Calu3 (cell line): ENCODE measurements around the gene MUL1. TPM values are rescaled to one million over a fixed set of nuclear protein-coding genes. Genes with fewer than 3 reads are reported as not detected.
A peak's percentile ranks its signal among the peaks of the same experiment; 100 is the strongest.

ENCODE experiments used
- BruUV-seq: library from RNA; stranded (reverse); fragments of 400-500 nt; replicated peaks from 2 replicates; lab custom pipeline; 2021; lab: Mats Ljungman, UMichigan
- CTCF ChIA-PET: fragments of 300-600 bp; sonication (Branson Sonifier 250); formaldehyde crosslinking; loops from one replicate; lab custom pipeline; 2022; ENCODE audit warnings: antibody characterized with exemption; lab: Charles Lee
- DNase-seq: peaks from one replicate; pipeline ENCODE4 v3.0.0; 2022
- H3K27ac Mint-ChIP-seq: one replicate; pipeline ENCODE4 v1.8.0; 2022; ENCODE audit warnings: mixed read lengths; ENCODE audit not compliant: unreplicated experiment
- H3K27me3 Mint-ChIP-seq: one replicate; pipeline ENCODE4 v1.8.0; 2022; ENCODE audit warnings: mixed read lengths; ENCODE audit not compliant: unreplicated experiment
- H3K36me3 Mint-ChIP-seq: one replicate; pipeline ENCODE4 v1.8.0; 2022; ENCODE audit warnings: mild to moderate bottlenecking, moderate library complexity, mixed read lengths; ENCODE audit not compliant: insufficient read depth, unreplicated experiment
- H3K4me1 Mint-ChIP-seq: one replicate; pipeline ENCODE4 v1.8.0; 2022; ENCODE audit warnings: mild to moderate bottlenecking, low read depth, mixed read lengths; ENCODE audit not compliant: unreplicated experiment
- H3K4me3 Mint-ChIP-seq: one replicate; pipeline ENCODE4 v1.8.0; 2022; ENCODE audit warnings: mild to moderate bottlenecking, low read depth, moderate library complexity, mixed read lengths; ENCODE audit not compliant: unreplicated experiment
- H3K9me3 Mint-ChIP-seq: one replicate; pipeline ENCODE4 v1.8.0; 2022; ENCODE audit warnings: low read depth, mixed read lengths; ENCODE audit not compliant: unreplicated experiment
- intact Hi-C: fragments of 100-400 bp; cut with micrococcal nuclease; formaldehyde crosslinking; loops from one replicate; pipeline ENCODE4 v1.10.0; 2022; ENCODE audit not compliant: unreplicated experiment
- total RNA-seq: library from RNA; stranded (reverse); gene quantifications from 2 replicates; pipeline ENCODE4 v1.2.3, GENCODE V29; 2022
- TF ChIP-seq, protein P1 (sequence below): fragments of 200-600 bp; IDR thresholded peaks from one replicate; pipeline ENCODE4 v1.8.0; 2022; ENCODE audit warnings: antibody characterized with exemption; ENCODE audit not compliant: unreplicated experiment

The MUL1 gene
- total RNA-seq, 1 experiment from 2014 or later: 21.9 TPM

DNA sequence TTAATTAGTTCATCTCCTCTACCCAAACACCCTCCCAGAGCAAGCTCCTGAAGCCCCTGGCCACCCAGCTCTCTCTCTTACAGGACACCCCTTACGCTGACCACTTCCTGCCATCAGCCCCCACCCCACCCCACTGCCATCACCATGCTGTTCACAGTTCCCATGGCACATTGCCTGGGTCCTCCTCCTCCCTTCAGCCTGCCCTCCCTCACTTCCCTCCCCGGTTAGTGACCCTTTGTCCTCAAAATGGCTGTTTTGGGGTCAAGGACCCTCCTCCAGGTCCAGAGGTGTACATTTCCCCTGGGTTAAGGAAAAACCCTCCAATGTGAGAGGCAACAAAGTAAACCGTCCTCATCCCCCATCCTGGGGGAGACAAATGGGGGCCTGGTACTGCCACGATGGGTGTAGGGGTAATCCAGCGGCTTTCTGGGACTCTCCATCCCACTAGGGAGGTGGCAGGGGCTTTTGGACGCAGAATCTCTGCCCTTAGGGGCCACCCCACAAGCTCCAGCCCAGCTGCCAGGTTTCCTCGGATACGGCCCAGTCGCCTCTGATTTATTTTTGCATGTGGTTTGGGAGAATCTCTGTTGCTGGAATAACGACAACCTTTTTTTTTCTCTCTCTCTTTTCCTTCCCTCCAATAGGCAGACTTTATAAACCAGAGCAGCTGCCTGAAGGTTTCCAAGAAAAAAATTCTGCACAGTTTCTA lies 30.4 kb downstream of the MUL1 start:
- Mint-ChIP-seq H3K27ac (peak overlapping the region; percentile 27), H3K4me1 (peaks cover 80% of the 10 kb centered on the region), H3K36me3 (peaks cover 46% of the 10 kb centered on the region), H3K9me3 (no peaks in the 10 kb centered on the region), H3K27me3 (no peaks in the 10 kb centered on the region), H3K4me3 (no peak overlapping the region)
- TF ChIP-seq, protein P1, sequence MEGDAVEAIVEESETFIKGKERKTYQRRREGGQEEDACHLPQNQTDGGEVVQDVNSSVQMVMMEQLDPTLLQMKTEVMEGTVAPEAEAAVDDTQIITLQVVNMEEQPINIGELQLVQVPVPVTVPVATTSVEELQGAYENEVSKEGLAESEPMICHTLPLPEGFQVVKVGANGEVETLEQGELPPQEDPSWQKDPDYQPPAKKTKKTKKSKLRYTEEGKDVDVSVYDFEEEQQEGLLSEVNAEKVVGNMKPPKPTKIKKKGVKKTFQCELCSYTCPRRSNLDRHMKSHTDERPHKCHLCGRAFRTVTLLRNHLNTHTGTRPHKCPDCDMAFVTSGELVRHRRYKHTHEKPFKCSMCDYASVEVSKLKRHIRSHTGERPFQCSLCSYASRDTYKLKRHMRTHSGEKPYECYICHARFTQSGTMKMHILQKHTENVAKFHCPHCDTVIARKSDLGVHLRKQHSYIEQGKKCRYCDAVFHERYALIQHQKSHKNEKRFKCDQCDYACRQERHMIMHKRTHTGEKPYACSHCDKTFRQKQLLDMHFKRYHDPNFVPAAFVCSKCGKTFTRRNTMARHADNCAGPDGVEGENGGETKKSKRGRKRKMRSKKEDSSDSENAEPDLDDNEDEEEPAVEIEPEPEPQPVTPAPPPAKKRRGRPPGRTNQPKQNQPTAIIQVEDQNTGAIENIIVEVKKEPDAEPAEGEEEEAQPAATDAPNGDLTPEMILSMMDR: no peak
- intact Hi-C loops: no loop called here
- DNase-seq: no peak
- CTCF ChIA-PET: no interaction called here
- no TSS peak for BruUV-seq

DNA sequence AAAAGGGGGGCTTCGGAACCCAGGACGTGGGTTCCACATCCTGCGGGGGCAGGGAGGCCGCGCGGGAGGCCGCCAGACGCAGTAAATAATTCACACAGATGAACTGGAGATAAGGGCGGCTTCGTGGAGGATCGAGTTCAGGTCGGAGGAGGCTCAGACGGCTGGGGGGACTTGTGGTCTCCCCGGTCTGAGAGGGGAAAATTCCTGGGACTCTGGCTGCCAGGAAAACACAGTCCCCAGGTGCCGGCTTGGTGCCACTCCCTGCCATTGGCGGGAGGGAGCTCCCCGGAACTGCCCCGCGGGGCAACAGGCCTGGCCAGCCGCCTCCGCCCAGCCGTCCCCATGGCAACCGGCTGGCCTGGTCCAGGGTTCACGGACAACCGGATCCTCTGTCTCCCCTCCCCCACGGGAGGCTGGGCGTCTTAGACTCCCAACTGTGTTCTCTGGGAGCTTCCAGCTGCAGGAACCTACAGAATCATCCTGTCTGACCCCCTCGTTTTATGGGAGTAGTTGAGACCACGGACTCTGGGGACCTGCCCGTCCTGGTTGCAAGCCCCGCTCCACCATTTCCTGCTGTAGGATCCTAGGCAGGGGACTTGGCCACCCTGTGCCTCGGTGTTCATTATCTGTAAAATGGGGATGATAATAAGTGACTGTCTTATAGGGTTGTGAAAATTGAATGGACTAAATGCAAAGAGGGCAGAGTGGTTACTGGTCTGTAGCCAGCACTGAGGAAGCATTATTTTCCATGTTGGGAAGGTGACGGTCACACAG lies 31.5 kb downstream of the MUL1 start:
- Mint-ChIP-seq H3K4me1 (peaks cover 78% of the 10 kb centered on the region), H3K4me3 (peak overlapping the region; percentile 62), H3K36me3 (peaks cover 39% of the 10 kb centered on the region), H3K9me3 (no peaks in the 10 kb centered on the region), H3K27me3 (no peaks in the 10 kb centered on the region), H3K27ac (peak overlapping the region; percentile 83)
- CTCF ChIA-PET: interaction anchor here (0.9 kb wide), 1 partner anchor 50 kb away, joined by 3 read pairs; no protein-coding TSS in a partner anchor
- TF ChIP-seq, protein P1: no peak
- intact Hi-C loops: no loop called here
- DNase-seq: peak; percentile 92
- no TSS peak for BruUV-seq

DNA sequence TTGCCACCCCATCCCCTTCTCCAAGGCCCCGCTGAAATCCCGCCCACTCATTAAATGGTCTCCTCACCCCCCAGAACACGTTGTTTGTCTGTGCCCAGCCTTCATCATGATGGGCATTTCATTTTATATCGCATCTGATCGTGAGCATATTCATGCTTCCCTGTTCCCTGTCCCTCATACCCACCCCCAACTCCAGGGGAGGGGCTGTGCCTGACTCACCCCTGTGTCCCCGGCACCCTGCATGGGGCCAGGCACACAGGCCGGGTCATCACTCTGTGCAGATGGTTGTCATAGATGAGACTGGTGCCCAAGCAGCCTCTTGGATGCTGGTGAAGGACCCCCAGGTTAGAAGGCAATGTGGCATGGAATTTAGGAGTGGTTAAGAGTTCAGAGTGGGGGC lies 33.0 kb downstream of the MUL1 start:
- Mint-ChIP-seq H3K9me3 (no peaks in the 10 kb centered on the region), H3K4me3 (peak overlapping the region; percentile 62)
- DNase-seq: no peak

DNA sequence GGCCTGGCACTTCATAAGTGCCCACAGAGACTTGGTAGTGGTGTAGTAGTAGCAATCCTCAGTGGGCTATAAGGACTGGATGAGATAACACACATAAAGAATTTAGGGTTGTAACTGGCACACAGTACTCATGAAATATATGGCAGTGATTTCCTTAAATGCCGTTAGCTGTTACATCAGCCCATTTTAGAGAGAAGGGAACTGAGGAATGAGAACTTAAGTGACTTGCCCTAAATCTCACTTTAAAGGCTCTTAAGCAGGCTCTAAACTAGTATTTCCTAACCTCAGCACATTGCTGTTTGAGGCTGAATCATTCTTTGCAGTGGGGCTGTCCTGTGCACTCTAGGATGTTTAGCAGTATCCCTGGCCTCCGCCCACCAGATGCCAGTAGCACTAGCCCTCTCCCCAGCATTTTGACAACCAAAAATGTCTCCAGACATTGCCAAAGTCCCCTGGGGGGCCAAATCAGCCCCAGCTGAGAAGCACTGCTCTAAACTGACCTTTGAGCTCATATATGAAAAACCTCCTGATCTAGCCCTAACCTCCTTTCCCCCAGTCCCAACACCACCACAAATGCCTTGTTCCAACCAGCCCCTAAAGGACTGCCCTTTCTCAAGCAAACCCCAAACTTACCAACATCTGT lies 33.5 kb downstream of the MUL1 start:
- intact Hi-C loops: no loop called here
- peak overlapping the region; percentile 81 for H3K27ac Mint-ChIP-seq
- H3K9me3 Mint-ChIP-seq: no peaks in the 10 kb centered on the region
- H3K36me3 Mint-ChIP-seq: peaks cover 21% of the 10 kb centered on the region
- CTCF ChIA-PET: no interaction called here
- BruUV-seq: no TSS peak
- H3K27me3 Mint-ChIP-seq: no peaks in the 10 kb centered on the region
- no peak for DNase-seq
- TF ChIP-seq, protein P1: no peak
- H3K4me1 Mint-ChIP-seq: peaks cover 71% of the 10 kb centered on the region
- peak overlapping the region; percentile 62 for H3K4me3 Mint-ChIP-seq

More for the DNA sequence above, 33.0 kb downstream of the MUL1 start:
- TF ChIP-seq, protein P1: no peak
- no TSS peak for BruUV-seq
- Mint-ChIP-seq H3K27ac (peak overlapping the region; percentile 81), H3K27me3 (no peaks in the 10 kb centered on the region), H3K4me1 (peaks cover 71% of the 10 kb centered on the region), H3K36me3 (peaks cover 24% of the 10 kb centered on the region)
- intact Hi-C loops: no loop called here
- CTCF ChIA-PET: no interaction called here
